OCI-LY7 (cell line): ENCODE measurements around the gene SYPL1. TPM values are rescaled to one million over a fixed set of nuclear protein-coding genes. Genes with fewer than 3 reads are reported as not detected.

Experiments
- BruUV-seq: library from RNA; stranded (reverse); fragments of 400-500 nt; replicated peaks from 2 replicates; lab custom pipeline; 2021; lab: Mats Ljungman, UMichigan
- CTCF ChIA-PET: fragments of 300-600 bp; sonication (Branson Sonifier 250); formaldehyde crosslinking; loops from one replicate; lab custom pipeline; 2022; ENCODE audit warnings: antibody characterized with exemption; ENCODE audit not compliant: unreplicated experiment; lab: Charles Lee
- POLR2A ChIA-PET: fragments of 300-600 bp; sonication (Branson Sonifier 250); formaldehyde crosslinking; loops from one replicate; lab custom pipeline; 2022; ENCODE audit warnings: antibody characterized with exemption; lab: Charles Lee
- DNase-seq: peaks from one replicate; pipeline ENCODE4 v3.0.0-alpha.2; 2015; ENCODE audit warnings: low spot score
- H2AFZ ChIP-seq: fragments of 200-600 bp; sonication (generic), shearing (Covaris generic); 2 replicates; pipeline ENCODE4 v1.6.1; 2014; ENCODE audit warnings: mild to moderate bottlenecking, antibody characterized with exemption, low read length, moderate library complexity
- H3K27ac ChIP-seq: fragments of 200-600 bp; sonication (generic); 2 replicates; pipeline ENCODE4 v1.5.1; 2014; ENCODE audit warnings: mixed run types, low read depth, mild to moderate bottlenecking, moderate library complexity, low read length, inconsistent platforms; ENCODE audit not compliant: poor library complexity, severe bottlenecking
- H3K36me3 ChIP-seq: fragments of 200-600 bp; sonication (generic); 2 replicates; pipeline ENCODE4 v1.6.1; 2014; ENCODE audit warnings: mild to moderate bottlenecking, antibody characterized with exemption, low read length, moderate library complexity, mixed read lengths; ENCODE audit not compliant: insufficient read depth
- H3K4me1 ChIP-seq: fragments of 200-600 bp; sonication (generic); 2 replicates; pipeline ENCODE4 v1.5.1; 2014; ENCODE audit warnings: mild to moderate bottlenecking, low read length; ENCODE audit not compliant: insufficient read depth, poor library complexity, severe bottlenecking
- H3K4me2 ChIP-seq: fragments of 200-600 bp; sonication (generic); 2 replicates; pipeline ENCODE4 v1.6.1; 2014; ENCODE audit warnings: mild to moderate bottlenecking, low read length
- H3K4me3 ChIP-seq: fragments of 200-600 bp; sonication (generic); 2 replicates; pipeline ENCODE4 v1.5.1; 2014; ENCODE audit warnings: mild to moderate bottlenecking, low read depth, low read length; ENCODE audit not compliant: poor library complexity, severe bottlenecking
- H3K79me2 ChIP-seq: fragments of 200-600 bp; sonication (generic); 2 replicates; pipeline ENCODE4 v1.6.1; 2016; ENCODE audit warnings: low read depth, mild to moderate bottlenecking, low read length, moderate library complexity, mixed read lengths; ENCODE audit not compliant: insufficient read depth
- H3K9me2 ChIP-seq: fragments of 200-600 bp; sonication (generic); 2 replicates; pipeline ENCODE4 v1.6.1; 2016; ENCODE audit warnings: mild to moderate bottlenecking, low read length, mixed read lengths; ENCODE audit not compliant: insufficient read depth
- H3K9me3 ChIP-seq: fragments of 200-600 bp; sonication (generic); 2 replicates; pipeline ENCODE4 v1.6.1; 2014; ENCODE audit warnings: mild to moderate bottlenecking, mixed run types, low read length, mixed read lengths
- H4K20me1 ChIP-seq: fragments of 200-600 bp; sonication (generic); 2 replicates; pipeline ENCODE4 v1.6.1; 2014; ENCODE audit warnings: mild to moderate bottlenecking, antibody characterized with exemption, low read length, moderate library complexity, mixed read lengths; ENCODE audit not compliant: insufficient read depth
- EZH2phosphoT487 ChIP-seq: fragments of 200-600 bp; sonication (generic); IDR thresholded peaks from 2 replicates; pipeline ENCODE4 v1.6.1; 2018; ENCODE audit warnings: low read depth, borderline replicate concordance, mild to moderate bottlenecking, mixed run types, antibody characterized with exemption, low read length, moderate library complexity, mixed read lengths
- intact Hi-C: fragments of 100-400 bp; cut with micrococcal nuclease; formaldehyde crosslinking; loops from one replicate; pipeline ENCODE4 v1.10.0; 2022; ENCODE audit not compliant: unreplicated experiment
- total RNA-seq, 2 experiments: library from RNA; depleted of rRNA in 1 of 2; stranded (reverse); fragments of >200 nt in 1 of 2; shearing (Covaris generic) in 1 of 2; gene quantifications; 2 replicates each; pipeline ENCODE4 v1.2.3, GENCODE V29; 2014 to 2022
- TF ChIP-seq, protein P1 (sequence below): fragments of 200-600 bp; sonication (generic); conservative IDR thresholded peaks from 2 replicates; pipeline ENCODE4 v1.5.1; 2014; ENCODE audit warnings: mild to moderate bottlenecking, antibody characterized with exemption, low read length, moderate library complexity, mixed read lengths

Gene SYPL1
- total RNA-seq, 2 experiments from 2014 or later = 34.1 to 112 TPM

DNA sequence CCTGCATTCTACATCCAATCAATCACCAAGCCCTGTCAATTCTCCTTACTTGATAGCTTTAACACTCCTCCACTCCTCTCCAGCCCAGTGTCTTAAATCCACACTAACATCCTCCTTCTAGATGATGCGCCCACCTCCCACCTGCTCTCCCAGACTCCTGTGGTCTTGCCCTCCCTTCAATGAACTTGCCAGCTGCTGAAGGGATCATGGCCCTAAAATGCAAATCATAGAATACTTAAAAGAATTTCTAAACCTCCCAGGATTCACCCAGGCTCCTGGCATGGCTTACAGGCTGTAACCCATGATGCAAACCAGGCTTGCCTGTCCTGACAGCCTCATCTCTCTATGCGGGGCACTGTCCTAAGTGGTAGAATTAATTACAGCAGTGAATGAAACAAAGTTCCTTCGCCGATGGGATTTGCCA lies 43.6 kb downstream of the SYPL1 start:
- POLR2A ChIA-PET = interaction anchor here (0.6 to 12.8 kb wide), 5 partner anchors 8 to 86 kb away, joined by 3 to 308 read pairs (median 135); partner anchors contain the start of gene SYPL1
- Histone ChIP-seq H3K9me2 (no peaks in the 10 kb centered on the region), H3K4me3 (no peak overlapping the region), H4K20me1 (no peaks in the 10 kb centered on the region), H2AFZ (peak overlapping the region; percentile 42; the same call in 1 of the 2 replicates), H3K4me2 (peak overlapping the region; percentile 98), H3K9me3 (no peaks in the 10 kb centered on the region), H3K4me1 (peaks cover 98% of the 10 kb centered on the region), H3K27ac (peak overlapping the region; percentile 96), H3K79me2 (peaks cover 12% of the 10 kb centered on the region; the same call in 1 of the 2 replicates), H3K36me3 (no peaks in the 10 kb centered on the region)
- no peak for TF ChIP-seq EZH2phosphoT487
- TF ChIP-seq, protein P1, sequence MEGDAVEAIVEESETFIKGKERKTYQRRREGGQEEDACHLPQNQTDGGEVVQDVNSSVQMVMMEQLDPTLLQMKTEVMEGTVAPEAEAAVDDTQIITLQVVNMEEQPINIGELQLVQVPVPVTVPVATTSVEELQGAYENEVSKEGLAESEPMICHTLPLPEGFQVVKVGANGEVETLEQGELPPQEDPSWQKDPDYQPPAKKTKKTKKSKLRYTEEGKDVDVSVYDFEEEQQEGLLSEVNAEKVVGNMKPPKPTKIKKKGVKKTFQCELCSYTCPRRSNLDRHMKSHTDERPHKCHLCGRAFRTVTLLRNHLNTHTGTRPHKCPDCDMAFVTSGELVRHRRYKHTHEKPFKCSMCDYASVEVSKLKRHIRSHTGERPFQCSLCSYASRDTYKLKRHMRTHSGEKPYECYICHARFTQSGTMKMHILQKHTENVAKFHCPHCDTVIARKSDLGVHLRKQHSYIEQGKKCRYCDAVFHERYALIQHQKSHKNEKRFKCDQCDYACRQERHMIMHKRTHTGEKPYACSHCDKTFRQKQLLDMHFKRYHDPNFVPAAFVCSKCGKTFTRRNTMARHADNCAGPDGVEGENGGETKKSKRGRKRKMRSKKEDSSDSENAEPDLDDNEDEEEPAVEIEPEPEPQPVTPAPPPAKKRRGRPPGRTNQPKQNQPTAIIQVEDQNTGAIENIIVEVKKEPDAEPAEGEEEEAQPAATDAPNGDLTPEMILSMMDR = no peak
- intact Hi-C loops = no loop called here
- CTCF ChIA-PET = no interaction called here
- DNase-seq = no peak
- no TSS peak for BruUV-seq

DNA sequence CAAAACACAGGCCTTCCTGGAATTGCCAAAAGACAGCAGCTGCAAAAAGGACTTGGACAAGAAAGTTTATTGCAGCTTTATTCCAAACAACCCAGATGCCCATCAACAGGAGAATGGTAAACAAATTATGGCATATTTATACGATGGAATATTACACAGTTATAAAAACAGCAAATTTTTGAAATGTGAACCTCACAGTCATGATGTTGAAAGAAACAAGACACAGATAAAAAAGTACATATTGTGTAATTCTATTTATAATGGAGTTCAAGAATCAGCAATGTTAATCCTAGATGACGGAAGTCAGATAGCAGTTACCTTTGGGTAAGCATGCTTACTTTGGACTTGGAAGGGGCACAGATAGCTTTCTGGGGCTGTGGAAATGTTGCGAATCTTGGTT lies 44.4 kb downstream of the SYPL1 start:
- peaks cover 98% of the 10 kb centered on the region for H3K4me1 ChIP-seq
- no peak for DNase-seq
- CTCF ChIA-PET = no interaction called here

More for the DNA sequence above, 44.4 kb downstream of the SYPL1 start:
- TF ChIP-seq, protein P1 = no peak
- no peaks in the 10 kb centered on the region for H4K20me1 ChIP-seq
- H3K9me2 ChIP-seq = no peaks in the 10 kb centered on the region
- H3K27ac ChIP-seq = peak overlapping the region; percentile 96
- intact Hi-C loops = no loop called here
- no peaks in the 10 kb centered on the region for H3K9me3 ChIP-seq
- H3K79me2 ChIP-seq = peaks cover 12% of the 10 kb centered on the region; the same call in 1 of the 2 replicates
- H2AFZ ChIP-seq = no peak overlapping the region; the same call in 1 of the 2 replicates
- H3K4me2 ChIP-seq = peak overlapping the region; percentile 98
- no peak overlapping the region for H3K4me3 ChIP-seq
- BruUV-seq = no TSS peak
- no peaks in the 10 kb centered on the region for H3K36me3 ChIP-seq
- POLR2A ChIA-PET = interaction anchor here (1.0 to 12.8 kb wide), 6 partner anchors 7 to 44 kb away, joined by 3 to 308 read pairs (median 69); partner anchors contain the start of gene SYPL1
